H54 (cell line): ENCODE measurements around the gene RPL39.
"Not testable (repeated sequence)": the region's sequence is repeated elsewhere in the genome, so short reads cannot be mapped to it uniquely, and the experiment has no call there.

ENCODE experiments used
- DNase-seq: peaks from one replicate; pipeline ENCODE4 v3.0.0; 2011; ENCODE audit warnings: low spot score, mixed read lengths; ENCODE audit not compliant: insufficient read length
- FAIRE-seq: peaks from 3 replicates; lab custom pipeline; 2011; peaks lifted over from hg19 to GRCh38; lab: Jason Lieb, UNC
- POLR2A ChIP-seq: IDR thresholded peaks from 2 replicates; pipeline ENCODE4 v1.6.1; 2011; ENCODE audit warnings: low read depth, mild to moderate bottlenecking, low read length

RPL39 gene

GRCh38 chrX:119756926-119757635 is 34.3 kb downstream of the RPL39 start:
- no peak for FAIRE-seq

GRCh38 chrX:119755981-119756533 is 35.4 kb downstream of the RPL39 start:
- FAIRE-seq (no peak), DNase-seq (no peak)
- TF ChIP-seq POLR2A, result no peak

More at GRCh38 chrX:119756926-119757635, 34.3 kb downstream of the RPL39 start:
- TF ChIP-seq POLR2A, result no peak
- DNase-seq, result no peak

- TF ChIP-seq POLR2A, result no peak
- no peak for FAIRE-seq
- DNase-seq, result no peak
These were observed 37.7 kb downstream of the RPL39 start for GRCh38 chrX:119753639-119754257.

GRCh38 chrX:119753001-119753400 is 38.4 kb downstream of the RPL39 start:
- FAIRE-seq (no peak), DNase-seq (no peak)
- no peak for TF ChIP-seq POLR2A

GRCh38 chrX:119750751-119751150 is 40.7 kb downstream of the RPL39 start:
- FAIRE-seq, result not testable (repeated sequence)

GRCh38 chrX:119750131-119750530 is 41.3 kb downstream of the RPL39 start:
- DNase-seq, FAIRE-seq: not testable (repeated sequence)

More at GRCh38 chrX:119750751-119751150, 40.7 kb downstream of the RPL39 start:
- not testable (repeated sequence) for DNase-seq

- TF ChIP-seq POLR2A, result no peak
- FAIRE-seq, result no peak
These were observed 46.1 kb downstream of the RPL39 start for GRCh38 chrX:119745283-119745848.

GRCh38 chrX:119738742-119739141 is 52.7 kb downstream of the RPL39 start:
- no peak for DNase-seq
- no peak for TF ChIP-seq POLR2A
- no peak for FAIRE-seq

More at GRCh38 chrX:119745283-119745848, 46.1 kb downstream of the RPL39 start:
- no peak for DNase-seq
